HL-60/S4 treated with phorbol 12-myristate 13-acetate at 8.2 ng/mL for 4 days and 3 days (cell line): ENCODE measurements around the gene APOBEC3H.

ENCODE experiments used
- in situ Hi-C: fragments of 300-500 bp; cut with MboI; formaldehyde crosslinking; loops from 2 replicates; pipeline ENCODE4 v1.15.0; 2022; ENCODE audit warnings: low sequenced_read_pairs

Gene APOBEC3H

DNA sequence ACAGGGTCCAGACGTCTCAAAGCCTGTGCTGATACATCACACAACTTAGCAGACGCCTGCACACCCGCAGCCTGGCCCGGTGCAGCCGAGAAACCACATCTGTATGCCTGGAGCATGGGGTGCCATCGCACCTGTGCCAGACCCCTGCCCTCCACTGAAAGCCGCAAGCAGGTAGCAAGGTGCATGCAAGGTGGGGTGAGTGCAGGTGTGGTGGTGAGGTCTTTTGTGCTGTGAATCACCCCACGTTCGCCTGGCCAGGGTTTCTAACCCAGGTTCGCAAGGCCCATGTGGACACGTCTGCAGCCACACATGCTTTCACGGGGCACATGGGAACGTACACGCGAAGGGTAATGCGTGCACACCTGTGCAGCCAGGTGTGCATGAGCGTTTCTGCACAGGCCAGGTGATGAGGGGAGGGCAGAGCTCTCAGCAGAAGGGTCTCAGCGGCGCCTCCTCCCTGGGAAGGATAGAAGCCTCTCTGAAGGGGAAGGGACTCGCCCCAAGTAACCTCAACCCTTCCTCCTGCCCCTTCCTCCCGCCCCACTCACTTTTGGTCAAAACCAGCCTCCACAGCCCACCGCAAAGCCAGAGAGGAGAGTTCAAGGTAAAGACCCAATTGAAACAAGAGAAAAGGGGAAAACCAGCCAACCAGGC, 36.0 kb downstream of the APOBEC3H start:
- in situ Hi-C loops, result no loop called here

DNA sequence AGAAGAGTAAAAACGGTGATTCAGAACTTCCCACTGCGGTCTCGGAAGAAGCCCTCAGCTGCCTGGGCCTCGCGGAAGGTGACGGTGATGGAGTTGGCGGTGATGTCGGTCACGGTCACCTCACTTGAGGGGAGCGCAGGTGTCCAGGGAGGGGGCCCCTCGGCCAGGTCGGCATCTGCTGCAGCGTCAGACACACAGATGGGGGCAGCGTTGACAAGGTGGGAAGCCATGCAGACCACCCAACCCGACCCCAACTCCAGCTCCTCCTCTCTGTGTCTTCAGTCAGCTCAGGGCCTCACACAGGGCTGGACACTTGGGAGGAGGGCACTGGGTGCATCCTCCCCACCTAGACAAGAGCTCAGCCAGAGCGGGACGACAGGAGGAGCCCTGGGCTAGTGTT, 36.8 kb downstream of the APOBEC3H start:
- in situ Hi-C loops, result no loop called here

DNA sequence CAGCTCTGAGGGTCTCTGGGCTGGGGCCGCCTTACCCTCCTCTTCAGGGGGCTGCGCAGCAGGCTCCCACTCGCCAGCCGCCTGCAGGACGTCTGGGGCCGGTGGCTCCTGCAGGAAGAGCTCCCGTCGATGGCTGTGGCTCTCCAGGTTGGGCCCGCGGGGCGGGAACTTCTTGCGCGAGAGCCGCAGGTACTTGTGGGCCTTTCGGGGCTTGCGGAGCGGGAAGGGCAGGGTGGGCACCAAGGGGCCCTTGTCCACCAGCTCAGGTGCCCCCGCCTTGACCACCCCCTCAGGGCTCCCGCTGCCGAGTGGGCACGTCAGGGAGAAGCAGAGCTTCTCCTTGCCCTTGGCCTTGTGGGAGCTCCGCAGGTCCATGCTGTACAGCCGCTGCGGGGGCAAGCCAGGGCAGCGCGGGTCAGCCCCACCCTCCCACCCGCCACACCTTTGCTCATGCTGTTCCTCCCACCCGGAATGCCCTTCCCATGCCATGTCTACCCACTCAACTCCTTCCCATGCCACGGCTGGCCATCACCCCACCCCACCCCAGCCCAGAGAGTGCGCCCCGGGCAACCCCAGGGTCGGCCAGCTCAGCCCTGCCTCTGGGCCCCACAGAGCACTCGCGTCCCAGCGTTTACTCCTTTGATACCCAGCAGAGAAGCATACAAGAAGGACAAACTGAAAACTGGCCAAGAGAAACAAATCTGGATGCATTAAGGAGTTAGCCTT, 37.5 kb downstream of the APOBEC3H start:
- in situ Hi-C loops, result no loop called here

DNA sequence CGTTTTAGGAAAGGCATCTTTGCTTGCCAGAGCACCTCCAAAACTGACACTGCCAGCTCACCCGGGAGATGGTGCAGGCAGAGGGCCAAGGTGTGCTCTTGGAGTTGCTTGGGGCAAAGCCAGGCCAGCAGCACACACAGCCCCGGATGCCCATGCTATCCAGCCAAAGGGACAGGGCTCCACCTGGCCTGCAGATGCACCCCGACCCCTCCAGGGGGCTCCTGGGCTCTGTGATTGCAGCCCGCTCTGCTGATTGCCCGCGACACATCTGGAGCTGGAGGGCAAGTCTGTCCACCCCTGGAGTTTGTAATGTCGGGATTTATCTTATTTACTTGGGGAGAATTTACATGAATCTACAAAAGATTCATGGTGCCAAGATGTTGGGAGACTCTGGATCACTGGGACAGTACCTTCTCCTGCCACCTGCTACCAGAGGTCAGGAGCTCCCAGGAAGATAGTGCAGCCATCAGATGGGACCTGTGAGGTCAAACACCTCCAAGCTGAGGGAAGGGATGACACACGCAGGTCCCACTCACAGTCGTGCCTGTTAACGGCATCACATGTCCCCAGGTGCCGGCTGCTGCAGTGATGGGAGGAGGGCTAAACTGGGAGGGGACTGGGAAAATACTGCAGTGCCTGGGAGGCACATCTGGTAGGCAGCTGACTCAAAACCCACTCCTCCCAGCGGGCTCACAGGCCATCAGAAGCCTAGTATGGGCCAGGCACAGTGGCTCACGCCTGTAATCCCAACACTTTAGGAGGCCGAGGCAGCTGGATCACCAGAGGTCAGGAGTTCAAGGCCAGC, 38.2 kb downstream of the APOBEC3H start:
- in situ Hi-C loops, result no loop called here

DNA sequence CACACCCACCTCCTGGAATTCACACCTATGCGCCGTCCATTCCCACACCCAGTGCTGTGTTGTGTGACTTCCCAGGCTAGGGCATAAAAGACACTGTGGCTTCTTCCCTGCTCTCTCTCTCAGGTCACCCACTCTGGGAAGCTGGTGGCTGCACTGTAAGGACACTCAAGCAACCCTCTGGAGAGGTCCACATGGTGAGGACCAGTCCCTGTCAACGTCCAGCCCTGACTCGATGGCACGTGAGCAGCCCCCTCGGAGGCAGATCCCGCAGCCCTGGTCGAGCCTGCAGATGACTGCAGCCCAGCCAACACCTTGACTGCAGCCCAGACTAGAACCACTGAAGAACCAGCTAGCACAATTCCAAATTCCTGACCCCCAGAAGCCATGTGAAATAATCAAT, 39.3 kb downstream of the APOBEC3H start:
- in situ Hi-C loops, result no loop called here

DNA sequence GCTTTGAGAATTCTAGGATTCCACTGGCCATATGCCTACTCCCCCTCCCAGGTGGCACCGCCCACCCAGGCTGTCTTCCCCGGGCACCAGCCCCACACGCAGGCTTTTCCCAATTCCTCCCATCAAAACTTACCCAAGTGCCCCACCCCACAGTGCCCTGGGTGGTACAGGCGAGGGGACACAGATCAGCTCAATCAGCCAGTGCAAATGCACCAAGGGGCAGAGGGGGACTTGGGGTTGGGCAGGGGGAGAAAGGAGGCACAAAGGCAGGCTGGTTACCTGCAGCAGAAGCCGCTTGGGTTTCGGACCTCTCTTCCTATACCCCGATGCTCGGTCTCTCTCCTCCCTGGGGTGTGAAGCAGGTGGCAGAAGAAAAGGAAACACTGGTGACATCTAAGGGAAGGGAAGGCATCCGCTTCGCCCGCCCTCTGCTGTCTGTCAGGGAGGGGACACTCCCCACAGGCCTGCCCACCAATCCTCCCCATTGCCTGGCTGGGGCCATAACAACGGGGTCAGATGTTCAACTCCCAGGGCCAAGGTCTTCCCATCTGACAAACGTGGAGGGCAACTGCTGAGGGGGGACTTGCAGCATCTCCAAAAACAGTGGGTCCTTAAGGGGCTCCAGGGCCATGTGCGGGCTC, 41.4 kb downstream of the APOBEC3H start:
- in situ Hi-C loops, result no loop called here

DNA sequence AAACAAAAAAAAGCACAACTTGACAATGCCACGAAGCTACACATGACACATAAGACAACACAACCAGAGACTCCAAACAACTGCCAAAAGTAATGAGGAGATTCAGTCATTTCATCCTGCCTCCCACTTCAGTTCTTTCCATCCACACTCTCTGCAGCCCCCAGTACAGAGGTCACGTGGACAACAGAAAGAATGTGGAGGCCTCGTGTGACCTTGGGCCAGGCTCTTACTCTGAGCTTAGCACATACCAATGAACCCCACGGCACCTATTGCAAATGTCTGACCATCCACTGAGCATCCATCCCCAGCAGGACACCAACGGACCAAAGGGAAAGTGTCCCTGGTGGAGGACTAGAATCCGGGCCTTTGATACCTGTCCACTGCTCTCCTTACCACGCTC, 42.9 kb downstream of the APOBEC3H start:
- in situ Hi-C loops, result no loop called here

DNA sequence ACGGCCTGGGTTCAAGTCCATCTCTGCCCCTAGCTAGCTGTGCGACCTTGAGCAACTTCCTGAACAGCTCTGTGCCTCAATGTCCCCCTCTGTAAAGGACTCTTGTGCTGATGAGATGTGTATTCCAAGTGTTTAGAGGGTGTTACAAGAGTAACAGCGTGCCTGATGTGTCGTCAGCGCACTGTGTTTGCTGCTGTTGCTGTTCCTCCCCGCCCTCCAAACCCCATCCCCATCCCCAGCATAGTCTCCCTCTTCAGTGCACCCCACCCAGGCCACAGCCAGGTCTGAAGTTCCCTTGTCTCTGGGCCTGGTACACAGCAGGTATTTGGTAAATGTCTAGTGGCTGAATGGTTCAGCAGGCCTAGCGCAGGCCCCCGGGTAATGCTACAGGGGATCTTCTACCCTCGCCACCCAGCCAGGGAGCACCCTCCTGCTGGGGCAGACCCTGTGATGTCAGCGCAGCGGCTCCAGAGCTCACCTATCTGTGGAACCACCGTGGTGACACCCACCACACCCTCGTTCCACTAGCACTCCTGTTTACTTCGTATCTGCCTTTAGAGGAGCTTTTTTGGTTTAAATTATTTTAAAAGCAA, 45.1 kb downstream of the APOBEC3H start:
- in situ Hi-C loops, result no loop called here

DNA sequence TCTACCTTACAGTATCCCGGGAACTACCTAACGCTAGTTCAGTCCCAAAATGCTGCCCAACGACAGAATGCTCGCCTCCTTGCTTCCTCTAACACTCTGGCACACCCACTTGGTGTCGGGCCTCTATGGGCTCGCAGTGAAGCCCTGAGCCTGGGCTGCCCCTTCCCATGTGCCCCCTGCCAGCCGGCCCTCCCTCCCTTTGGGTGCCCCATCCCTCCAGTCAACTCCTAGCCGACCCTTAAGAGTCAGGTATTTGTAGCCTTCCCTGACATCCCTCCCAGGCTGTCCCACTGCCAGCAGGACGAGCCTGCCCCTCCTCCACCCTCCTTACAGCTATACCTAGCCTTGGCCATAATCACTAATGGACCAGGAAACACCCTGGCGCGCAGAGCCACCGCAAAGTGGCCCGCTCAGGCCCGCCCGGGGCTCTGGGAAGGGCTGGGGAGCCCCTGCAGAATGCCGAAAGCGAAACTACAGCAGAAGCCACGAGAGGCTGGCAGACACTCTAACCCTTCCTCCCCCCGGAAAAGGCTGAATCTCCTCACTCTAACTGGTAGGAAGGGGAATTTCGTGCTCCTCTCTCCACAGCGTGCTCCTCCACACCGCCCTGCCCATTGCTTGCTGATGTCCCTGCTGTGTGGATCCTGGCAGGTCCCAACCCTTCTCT, 47.2 kb downstream of the APOBEC3H start:
- in situ Hi-C loops, result no loop called here

DNA sequence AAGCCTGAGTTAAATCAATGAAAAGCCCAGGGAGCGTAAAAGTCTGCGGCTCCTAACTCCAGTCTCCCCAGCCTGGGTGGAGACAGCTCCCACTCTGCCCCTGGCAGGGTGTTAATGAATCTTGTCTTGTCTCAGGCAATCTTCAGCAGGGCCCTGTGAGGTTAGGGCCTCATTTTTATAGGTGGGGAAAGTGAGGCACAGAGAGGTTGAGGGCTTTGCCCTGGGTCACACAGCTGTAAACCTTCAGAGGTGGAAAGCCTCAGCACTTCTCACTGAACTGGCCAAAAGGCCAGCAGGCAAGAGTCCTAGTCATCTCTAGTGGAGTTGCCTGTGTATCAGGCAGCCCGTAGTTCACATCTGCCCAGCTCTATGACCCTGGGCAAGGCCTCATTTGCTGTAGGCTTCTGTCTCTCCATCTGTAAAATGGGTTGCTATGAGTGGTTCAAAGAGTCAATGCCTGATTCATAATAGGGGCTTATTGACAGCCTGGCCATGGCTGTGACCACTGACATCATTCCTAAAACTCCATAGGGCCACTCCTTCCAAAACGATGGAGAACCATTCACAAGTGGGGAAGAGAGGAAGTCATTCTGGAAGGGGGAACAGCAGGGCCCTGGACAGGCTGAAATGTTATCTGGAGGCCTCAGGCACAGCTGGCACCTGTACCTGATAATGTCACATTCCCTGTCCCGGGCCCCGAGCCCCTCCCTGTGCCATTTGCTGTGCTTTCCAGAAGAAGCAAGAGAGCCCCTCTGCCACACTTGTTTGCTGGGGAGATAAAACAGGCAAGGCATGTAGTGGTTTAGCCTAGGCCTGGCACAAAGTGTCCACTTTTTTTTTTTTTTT, 49.4 kb downstream of the APOBEC3H start:
- in situ Hi-C loops, result no loop called here

DNA sequence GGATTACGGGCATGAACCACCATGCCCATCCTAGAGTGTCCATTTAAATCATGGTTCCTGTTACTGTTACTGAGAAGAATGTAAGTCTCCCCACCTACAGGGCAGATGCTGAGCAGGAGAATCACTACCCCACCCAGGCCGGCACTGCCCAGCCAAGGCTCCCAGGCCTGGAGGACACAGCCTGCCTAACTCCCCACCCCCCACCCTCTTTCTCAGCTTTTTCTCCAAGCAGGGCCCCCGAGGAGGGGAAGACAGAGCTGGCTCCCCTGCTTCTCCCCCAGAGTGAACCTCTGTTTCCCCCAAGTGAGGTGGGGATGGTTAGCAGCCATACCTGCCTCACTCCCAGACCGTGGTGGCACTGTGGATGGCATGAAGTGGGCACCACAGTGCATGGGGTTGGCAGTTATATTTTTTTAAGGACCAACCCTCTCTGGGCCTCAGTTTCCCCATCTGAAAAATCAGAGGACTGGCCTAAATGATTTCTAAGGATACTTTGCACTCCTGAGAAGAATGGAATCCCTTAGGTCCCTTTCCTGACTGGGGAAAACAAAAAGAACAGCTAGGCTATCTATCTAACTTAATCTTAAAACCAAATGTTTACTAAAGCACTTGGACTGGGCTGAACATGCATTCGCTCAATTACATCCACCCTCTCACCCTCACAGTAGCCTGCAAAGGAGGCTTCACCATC, 50.4 kb downstream of the APOBEC3H start:
- in situ Hi-C loops, result no loop called here

DNA sequence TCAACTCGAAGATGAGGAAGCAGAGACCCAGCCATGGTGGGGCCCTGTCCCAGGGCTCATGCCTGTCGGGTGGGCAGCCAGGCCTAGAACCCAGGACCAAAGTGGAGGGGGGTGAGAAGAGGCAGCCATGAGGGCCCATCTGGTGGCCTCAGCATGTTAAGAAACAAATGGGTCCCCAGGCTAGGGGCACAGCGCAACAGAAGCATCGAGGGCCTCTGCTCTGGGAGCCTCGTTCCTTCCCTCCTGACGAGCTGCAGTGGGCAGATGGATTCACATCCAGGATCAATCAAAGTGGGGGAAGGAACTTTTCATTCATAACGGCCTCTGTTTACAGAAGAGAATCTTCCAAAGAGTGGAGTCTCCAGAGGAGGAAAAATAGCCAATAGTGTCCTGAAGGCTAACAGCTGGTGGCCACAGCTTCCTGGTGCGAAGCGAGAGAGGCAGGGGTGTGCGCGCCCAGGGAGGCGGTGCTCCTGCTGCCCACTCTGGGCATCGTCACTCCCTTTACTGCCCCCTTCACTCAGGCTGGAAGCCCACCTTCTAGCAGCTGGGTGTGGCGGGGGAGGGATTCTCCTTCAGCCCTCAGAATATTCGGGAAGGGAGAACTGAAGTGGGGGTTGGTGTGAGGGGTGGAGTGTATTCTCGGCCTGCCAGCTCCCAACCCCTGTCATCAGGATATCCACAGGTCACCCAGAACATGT, 51.1 kb downstream of the APOBEC3H start:
- in situ Hi-C loops, result no loop called here

DNA sequence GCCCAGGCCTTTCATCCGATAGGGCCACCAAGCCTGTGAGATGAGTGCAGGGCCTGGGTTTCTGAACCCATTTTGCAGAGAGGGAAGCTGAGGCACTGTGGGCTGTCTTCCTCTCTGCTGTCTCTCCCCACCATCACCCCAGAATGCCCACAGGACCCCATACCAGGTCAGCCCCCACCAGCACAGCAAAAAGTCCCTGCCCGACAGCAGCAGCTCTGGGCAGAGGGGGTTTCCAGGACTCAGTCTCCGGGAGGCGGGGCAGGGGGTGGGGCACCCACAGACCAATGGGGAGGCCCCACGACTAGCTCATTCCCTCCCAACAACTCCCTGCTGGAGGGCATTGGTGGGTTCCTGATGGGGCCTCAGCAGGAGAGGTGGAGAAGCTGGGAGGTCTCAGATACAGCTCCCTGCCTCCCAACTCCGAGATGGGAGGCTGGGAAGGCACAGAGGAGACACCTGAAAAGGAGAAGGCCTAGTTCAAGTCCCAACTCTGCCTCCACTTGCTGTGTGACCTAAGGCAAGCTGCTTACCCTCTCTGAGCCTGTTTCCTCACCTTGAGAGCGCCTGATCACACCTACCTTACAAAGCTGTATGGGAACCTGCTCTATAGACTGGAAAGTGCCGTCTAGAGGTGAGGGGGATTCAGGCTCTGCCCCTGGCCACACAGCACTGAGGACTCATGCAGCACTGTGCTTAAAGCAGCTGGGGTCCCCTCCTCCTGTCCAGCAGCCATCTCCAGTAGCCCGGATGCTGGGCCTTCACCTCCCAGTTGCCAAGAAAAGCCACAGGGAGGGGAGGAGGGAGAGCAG, 51.9 kb downstream of the APOBEC3H start:
- in situ Hi-C loops, result no loop called here

DNA sequence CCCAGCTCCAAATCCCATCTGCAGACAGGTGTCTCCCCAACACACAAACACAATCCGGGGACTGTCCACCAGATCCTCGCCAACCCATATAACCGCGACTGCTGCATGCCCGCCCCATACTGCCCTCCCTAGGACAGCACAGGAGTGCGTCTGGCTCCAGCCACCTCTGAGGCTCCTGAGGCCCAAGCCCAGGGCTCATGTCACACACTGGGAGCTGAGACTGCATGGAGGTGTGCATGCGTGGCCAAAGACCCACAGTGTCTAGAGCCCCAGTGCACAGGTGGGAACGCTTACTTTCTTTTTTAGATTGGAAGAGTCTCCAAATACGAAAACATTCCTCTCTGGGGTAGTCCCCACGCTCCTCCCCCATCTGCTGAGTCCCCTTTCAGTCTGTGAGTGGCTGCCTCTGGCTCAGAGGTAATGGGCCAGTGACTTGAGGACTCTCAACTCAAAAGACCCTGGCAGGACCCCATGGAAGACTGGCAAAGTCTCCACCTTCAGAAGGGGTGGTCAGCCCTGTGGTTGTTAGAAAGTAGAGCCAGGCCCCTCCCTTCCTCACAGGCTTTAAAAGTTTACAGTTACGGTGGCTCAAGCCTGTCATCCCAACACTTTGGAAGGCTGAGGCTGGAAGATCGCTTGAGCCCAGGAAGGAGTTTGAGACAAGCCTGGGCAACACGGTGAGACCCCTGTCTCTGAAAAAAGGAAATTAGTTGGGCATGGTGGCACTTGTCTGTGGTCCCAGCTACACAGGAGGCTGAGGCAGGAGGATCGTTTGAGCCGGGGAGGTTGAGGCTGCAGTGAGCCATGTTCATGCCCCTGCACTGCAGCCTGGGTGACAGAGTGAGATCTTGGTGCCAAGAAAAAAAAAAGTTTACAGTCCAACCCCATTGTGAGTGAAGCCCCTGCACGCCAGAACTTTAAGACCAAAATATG, 53.1 kb downstream of the APOBEC3H start:
- in situ Hi-C loops, result loop anchor here (25.0 kb wide), 1 partner anchor 887 kb away; no protein-coding TSS in a partner anchor

DNA sequence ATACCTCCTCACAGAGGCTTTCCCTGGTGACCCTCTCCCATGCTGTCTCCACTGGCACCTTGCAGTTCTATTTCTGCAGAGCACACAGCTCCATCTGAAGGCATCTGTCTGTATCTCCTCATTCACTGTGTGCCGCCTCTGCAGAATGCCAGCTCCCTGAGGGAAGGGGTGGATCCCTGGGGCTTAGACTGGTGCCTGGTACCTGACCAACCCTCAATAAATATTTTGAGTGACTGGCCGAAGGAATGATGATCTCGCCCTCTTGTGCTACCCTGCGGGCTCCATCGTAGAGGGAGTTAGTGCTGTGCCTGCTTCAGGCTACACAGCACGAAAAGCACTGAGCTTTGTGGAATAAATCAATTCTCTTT, 53.8 kb downstream of the APOBEC3H start:
- in situ Hi-C loops, result loop anchor here (25.0 kb wide), 1 partner anchor 886 kb away; no protein-coding TSS in a partner anchor

DNA sequence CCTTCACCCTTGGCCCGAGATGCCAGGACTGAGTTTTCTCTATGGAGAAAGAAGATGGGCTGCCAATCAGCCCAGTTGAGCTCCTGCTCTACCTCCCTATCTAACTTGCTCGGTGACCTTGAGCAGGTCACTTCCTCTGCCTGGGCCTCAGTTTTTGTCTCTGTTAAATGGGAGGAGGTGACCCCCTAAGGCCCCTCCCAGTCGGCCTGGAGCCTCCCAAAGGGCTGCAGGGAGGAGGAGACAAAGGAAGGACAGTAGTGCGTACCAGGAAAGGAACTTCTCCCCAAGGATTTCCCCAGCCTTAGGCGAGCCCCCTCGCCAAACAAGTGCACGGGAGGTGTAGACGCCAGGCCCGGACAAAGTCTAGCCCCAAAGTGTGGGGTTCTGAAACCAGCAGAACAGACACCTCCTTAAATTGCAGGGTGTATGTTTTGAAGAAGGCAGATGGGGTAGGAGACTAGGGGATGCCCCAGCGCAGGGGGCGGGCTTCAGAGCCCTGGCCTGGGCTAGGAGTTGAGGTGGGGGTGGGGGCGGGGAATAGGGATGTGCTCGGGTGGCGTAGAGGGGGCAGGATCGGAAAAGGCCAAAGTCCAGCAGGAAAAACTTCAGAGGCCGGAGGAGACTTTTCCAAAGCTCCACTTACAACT, 54.4 kb downstream of the APOBEC3H start:
- in situ Hi-C loops, result loop anchor here (25.0 kb wide), 1 partner anchor 886 kb away; no protein-coding TSS in a partner anchor
